GM12892 (cell line): Measurements from ENCODE around the gene NR2C2AP.

Source experiments
- POLR2A ChIP-seq: IDR thresholded peaks from 2 replicates; pipeline ENCODE4 v1.6.1; 2011; ENCODE audit warnings: low read depth, low read length, control low read depth
- POLR2AphosphoS5 ChIP-seq: IDR thresholded peaks from 2 replicates; pipeline ENCODE4 v1.6.1; 2011; ENCODE audit warnings: low read depth, low read length, control low read depth
- TAF1 ChIP-seq: IDR thresholded peaks from 2 replicates; pipeline ENCODE4 v1.6.1; 2011; ENCODE audit warnings: low read depth, mild to moderate bottlenecking, control low read depth, low read length, borderline replicate concordance

DNA sequence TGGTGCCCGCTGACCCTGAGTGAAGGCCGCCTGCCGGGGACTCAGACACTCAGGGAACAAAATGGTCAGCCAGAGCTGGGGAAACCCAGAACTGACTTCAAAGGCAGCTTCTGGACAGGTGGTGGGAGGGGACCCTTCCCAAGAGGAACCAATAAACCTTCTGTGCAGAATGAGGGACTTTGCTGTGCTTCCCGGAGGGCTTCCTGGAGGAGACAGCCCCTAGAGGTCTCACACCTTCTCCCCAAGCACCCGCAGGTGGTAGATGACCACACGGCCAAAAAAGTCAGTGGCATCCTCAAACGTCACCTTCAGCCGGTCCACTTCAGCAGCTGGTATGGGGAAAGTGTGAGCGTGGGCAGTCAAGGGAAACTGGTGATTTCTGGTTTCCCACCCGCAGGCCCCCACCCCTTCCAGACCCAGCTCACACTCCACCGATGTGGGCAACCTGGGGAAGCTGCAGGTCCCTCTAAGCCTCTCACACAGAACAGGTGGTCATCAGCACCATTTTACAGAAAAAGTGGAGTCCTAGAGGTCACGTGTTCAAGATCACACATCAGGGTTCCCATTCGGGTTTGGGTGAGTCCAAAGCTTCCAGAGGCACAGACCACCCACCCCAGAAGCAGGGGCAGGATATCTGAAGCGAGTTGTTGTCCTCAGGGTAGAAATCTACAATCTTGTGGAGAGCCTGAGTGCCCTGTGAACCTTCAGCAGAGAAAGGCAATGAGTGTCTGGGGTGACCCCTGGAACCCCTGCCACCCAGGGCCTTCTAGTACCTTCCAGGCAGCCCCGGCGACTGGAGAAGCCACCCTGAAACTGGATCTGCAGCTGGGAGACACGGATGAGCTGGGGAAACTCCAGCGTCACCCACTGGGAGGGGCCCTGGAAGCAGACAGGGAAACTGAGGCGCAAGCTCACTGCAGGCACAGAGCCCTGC lies 1.2 kb downstream of the NR2C2AP start:
- TF ChIP-seq POLR2A (no peak), TAF1 (no peak), POLR2AphosphoS5 (no peak)
